Measurements from ENCODE around the gene NRXN2.

Gene NRXN2

GRCh38 chr11:64695548-64695947 lies 27.4 kb downstream of the NRXN2 start:
- no peak for DNase-seq

- no peak for DNase-seq
These were observed 28.1 kb downstream of the NRXN2 start for GRCh38 chr11:64694821-64695365.

GRCh38 chr11:64694026-64694755 lies 28.8 kb downstream of the NRXN2 start:
- DNase-seq = no peak

- DNase-seq = no peak
These were observed 30.1 kb downstream of the NRXN2 start for GRCh38 chr11:64692764-64693331.

GRCh38 chr11:64691543-64691942 lies 31.5 kb downstream of the NRXN2 start:
- DNase-seq = no peak

GRCh38 chr11:64690235-64690634 lies 32.8 kb downstream of the NRXN2 start:
- DNase-seq = no peak

- DNase-seq = peak; percentile 91 to 95 (median 93)
These were observed 34.4 kb downstream of the NRXN2 start for GRCh38 chr11:64688534-64688982.

- no peak for DNase-seq
These were observed 35.1 kb downstream of the NRXN2 start for GRCh38 chr11:64687643-64688533.

GRCh38 chr11:64687204-64687603 lies 35.8 kb downstream of the NRXN2 start:
- no peak for DNase-seq

- peak; percentile 32 to 60 (median 49) for DNase-seq
These were observed 36.4 kb downstream of the NRXN2 start for GRCh38 chr11:64686466-64687170.

- DNase-seq = no peak
These were observed 37.5 kb downstream of the NRXN2 start for GRCh38 chr11:64685536-64685935.

- no peak for DNase-seq
These were observed 38.6 kb downstream of the NRXN2 start for GRCh38 chr11:64684357-64684756.

GRCh38 chr11:64681171-64681570 lies 41.8 kb downstream of the NRXN2 start:
- no peak for DNase-seq

- DNase-seq = peak; percentile 65 to 74 (median 67)
These were observed 43.2 kb downstream of the NRXN2 start for GRCh38 chr11:64679846-64680245.

GRCh38 chr11:64677441-64678023 lies 45.5 kb downstream of the NRXN2 start:
- no peak for DNase-seq

GRCh38 chr11:64676261-64676615 lies 46.8 kb downstream of the NRXN2 start:
- DNase-seq = no peak

GRCh38 chr11:64675450-64676260 lies 47.3 kb downstream of the NRXN2 start:
- DNase-seq = peak; percentile 78 to 88 (median 85)

GRCh38 chr11:64674774-64675173 lies 48.2 kb downstream of the NRXN2 start:
- DNase-seq = no peak

GRCh38 chr11:64673279-64673678 lies 49.7 kb downstream of the NRXN2 start:
- no peak for DNase-seq

GRCh38 chr11:64672875-64673274 lies 50.1 kb downstream of the NRXN2 start:
- DNase-seq = no peak

GRCh38 chr11:64670975-64671374 lies 52.0 kb downstream of the NRXN2 start:
- DNase-seq = peak; percentile 49 to 65 (median 58)

Measured in suppressor macrophage treated with lipopolysaccharide for 1 hour (primary cell).